HEK293 (cell line): ENCODE measurements around the gene DHRS3.
A peak's percentile ranks its signal among the peaks of the same experiment; 100 is the strongest.

Source experiments
- CTCF ChIA-PET: fragments of 350-600 bp; formaldehyde crosslinking; extraction: SDS; loops from one replicate; lab custom pipeline; 2021; ENCODE audit warnings: antibody characterized with exemption; lab: Yijun Ruan, JAX
- POLR2A ChIA-PET: fragments of 300-600 bp; formaldehyde crosslinking; extraction: SDS; loops from one replicate; lab custom pipeline; 2020; ENCODE audit warnings: antibody characterized with exemption, inconsistent platforms; lab: Yijun Ruan, JAX
- H3K27ac ChIP-seq: fragments of 200-500 bp; sonication (Bioruptor generic); 2 replicates; pipeline ENCODE4 v1.5.1; 2014; ENCODE audit warnings: low read depth, low read length, control low read depth, inconsistent platforms; ENCODE audit errors: extremely low read depth
- H3K36me3 ChIP-seq, 2 experiments: fragments of 200-500 bp in 1 of 2; sonication (Bioruptor generic) in 1 of 2; 1 replicate in 1 of 2; 2 replicates in 1 of 2; pipeline ENCODE4 v1.5.1; 2014 to 2017; ENCODE audit warnings: inconsistent platforms in 2 of 2, low read length in 2 of 2; ENCODE audit not compliant: control insufficient read depth in 2 of 2, insufficient read depth in 1 of 2
- H3K4me1 ChIP-seq: fragments of 200-500 bp; sonication (Bioruptor generic); 2 replicates; pipeline ENCODE4 v1.5.1; 2014; ENCODE audit warnings: mild to moderate bottlenecking, low read length, inconsistent platforms; ENCODE audit not compliant: control insufficient read depth, insufficient read depth
- H3K4me3 ChIP-seq: 2 replicates; pipeline ENCODE4 v1.5.1; 2011; ENCODE audit warnings: low read depth, mild to moderate bottlenecking, control low read depth, low read length, moderate library complexity
- H3K9me3 ChIP-seq: fragments of 200-500 bp; sonication (Bioruptor generic); 2 replicates; pipeline ENCODE4 v1.5.1; 2014; ENCODE audit warnings: low read depth, low read length, inconsistent platforms; ENCODE audit not compliant: control insufficient read depth, insufficient read depth
- GLI2 ChIP-seq: fragments of 450-650 bp; formaldehyde crosslinking; IDR thresholded peaks from 2 replicates; pipeline ENCODE4; 2017; ENCODE audit warnings: missing biosample characterization, missing genetic modification characterization, low read depth, borderline replicate concordance
- HOXD13 ChIP-seq: sonication (generic); formaldehyde crosslinking; IDR thresholded peaks from 2 replicates; pipeline ENCODE4 v1.8.0; 2022; ENCODE audit warnings: missing genetic modification reagents, borderline replicate concordance
- PRDM10 ChIP-seq: fragments of 450-650 bp; formaldehyde crosslinking; IDR thresholded peaks from 2 replicates; pipeline ENCODE4 v1.5.1; 2016; ENCODE audit warnings: missing biosample characterization, missing genetic modification characterization
- ZBTB48 ChIP-seq: fragments of 450-650 bp; formaldehyde crosslinking; IDR thresholded peaks from 2 replicates; pipeline ENCODE4 v1.5.1; 2016; ENCODE audit warnings: missing biosample characterization, missing genetic modification characterization
- ZNF18 ChIP-seq: fragments of 450-650 bp; formaldehyde crosslinking; IDR thresholded peaks from 2 replicates; pipeline ENCODE4 v1.5.1; 2016; ENCODE audit warnings: missing biosample characterization, missing genetic modification characterization
- ZNF2 ChIP-seq: fragments of 450-650 bp; formaldehyde crosslinking; IDR thresholded peaks from 2 replicates; pipeline ENCODE4 v1.5.1; 2016; ENCODE audit warnings: missing biosample characterization, missing genetic modification characterization
- ZNF239 ChIP-seq: fragments of 450-650 bp; formaldehyde crosslinking; IDR thresholded peaks from 2 replicates; pipeline ENCODE4 v1.5.1; 2016; ENCODE audit warnings: missing biosample characterization, missing genetic modification characterization
- ZNF26 ChIP-seq: fragments of 450-650 bp; formaldehyde crosslinking; IDR thresholded peaks from 2 replicates; pipeline ENCODE4 v1.5.1; 2016; ENCODE audit warnings: missing biosample characterization, missing genetic modification characterization
- ZNF404 ChIP-seq: fragments of 450-650 bp; formaldehyde crosslinking; IDR thresholded peaks from 2 replicates; pipeline ENCODE4 v1.5.1; 2017; ENCODE audit warnings: missing biosample characterization, missing genetic modification characterization
- ZNF548 ChIP-seq: fragments of 450-650 bp; formaldehyde crosslinking; IDR thresholded peaks from 2 replicates; pipeline ENCODE4 v1.5.1; 2016; ENCODE audit warnings: missing biosample characterization, missing genetic modification characterization
- TF ChIP-seq, protein P1 (sequence below): fragments of 450-650 bp; formaldehyde crosslinking; IDR thresholded peaks from 2 replicates; pipeline ENCODE4 v1.5.1; 2017; ENCODE audit warnings: missing biosample characterization, missing genetic modification characterization
- TF ChIP-seq, protein P2 (sequence below): fragments of 450-650 bp; formaldehyde crosslinking; IDR thresholded peaks from 2 replicates; pipeline ENCODE4 v1.5.1; 2016; ENCODE audit warnings: missing biosample characterization, missing genetic modification characterization
- TF ChIP-seq, protein P3 (sequence below): sonication (generic); formaldehyde crosslinking; IDR thresholded peaks from 2 replicates; pipeline ENCODE4 v1.8.1; 2022; ENCODE audit warnings: mild to moderate bottlenecking, moderate library complexity, missing genetic modification reagents

The DHRS3 gene

DNA sequence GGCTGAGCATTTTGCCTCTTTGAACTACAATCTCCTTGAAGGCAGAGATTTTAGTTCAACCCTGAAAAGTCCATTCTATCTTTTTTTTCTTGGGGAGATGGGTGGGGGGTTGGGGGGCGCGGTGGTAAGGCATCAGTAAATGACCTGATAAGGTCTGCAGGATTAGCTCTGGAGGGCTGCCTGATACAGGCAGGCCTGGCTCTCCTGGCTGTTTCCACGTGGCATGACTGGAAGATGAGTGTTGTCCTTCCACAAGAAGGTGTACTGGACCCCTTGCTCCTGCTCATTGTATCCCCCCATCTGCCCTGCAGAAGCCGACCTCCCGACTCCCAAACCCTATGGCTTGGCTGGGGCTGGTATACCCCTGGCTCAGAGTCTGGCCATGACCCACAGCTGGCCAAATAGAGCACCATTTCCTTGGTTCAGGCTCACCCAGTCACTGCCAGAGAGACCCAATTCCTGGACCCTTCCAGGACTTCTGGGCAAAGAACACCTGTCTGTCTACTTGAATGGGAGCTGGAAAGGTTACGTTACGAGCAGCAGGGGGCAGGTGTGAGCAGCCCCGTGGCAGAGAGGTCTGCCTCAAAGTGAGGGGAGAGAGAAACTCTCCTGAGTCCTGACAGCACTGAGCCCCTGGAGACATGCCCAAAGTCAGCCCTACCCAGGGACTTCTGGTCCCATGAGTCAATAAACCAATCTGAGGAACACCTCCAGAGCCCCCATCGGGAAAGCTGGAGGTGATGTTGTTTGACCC is 17.0 kb downstream of the DHRS3 start:
- H3K9me3 ChIP-seq, result no peaks in the 10 kb centered on the region
- CTCF ChIA-PET, result interaction anchor here (0.5 to 1.8 kb wide), 18 partner anchors 12 to 286 kb away, joined by 3 to 28 read pairs (median 3); partner anchors contain the start of gene DHRS3
- POLR2A ChIA-PET, result interaction anchor here (0.8 to 1.4 kb wide), 3 partner anchors 15 to 123 kb away, joined by 3 to 11 read pairs (median 5); partner anchors contain the start of gene DHRS3
- TF ChIP-seq ZNF18 (tag by site-specific recombination), result peak; percentile 43; the same call in 1 of the 2 replicates
- no peak for TF ChIP-seq HOXD13
- 0 out of 2 replicates have a peak, but pooled peaks have one; percentile 17 for TF ChIP-seq ZBTB48 (tag by site-specific recombination)
- TF ChIP-seq, protein P1, sequence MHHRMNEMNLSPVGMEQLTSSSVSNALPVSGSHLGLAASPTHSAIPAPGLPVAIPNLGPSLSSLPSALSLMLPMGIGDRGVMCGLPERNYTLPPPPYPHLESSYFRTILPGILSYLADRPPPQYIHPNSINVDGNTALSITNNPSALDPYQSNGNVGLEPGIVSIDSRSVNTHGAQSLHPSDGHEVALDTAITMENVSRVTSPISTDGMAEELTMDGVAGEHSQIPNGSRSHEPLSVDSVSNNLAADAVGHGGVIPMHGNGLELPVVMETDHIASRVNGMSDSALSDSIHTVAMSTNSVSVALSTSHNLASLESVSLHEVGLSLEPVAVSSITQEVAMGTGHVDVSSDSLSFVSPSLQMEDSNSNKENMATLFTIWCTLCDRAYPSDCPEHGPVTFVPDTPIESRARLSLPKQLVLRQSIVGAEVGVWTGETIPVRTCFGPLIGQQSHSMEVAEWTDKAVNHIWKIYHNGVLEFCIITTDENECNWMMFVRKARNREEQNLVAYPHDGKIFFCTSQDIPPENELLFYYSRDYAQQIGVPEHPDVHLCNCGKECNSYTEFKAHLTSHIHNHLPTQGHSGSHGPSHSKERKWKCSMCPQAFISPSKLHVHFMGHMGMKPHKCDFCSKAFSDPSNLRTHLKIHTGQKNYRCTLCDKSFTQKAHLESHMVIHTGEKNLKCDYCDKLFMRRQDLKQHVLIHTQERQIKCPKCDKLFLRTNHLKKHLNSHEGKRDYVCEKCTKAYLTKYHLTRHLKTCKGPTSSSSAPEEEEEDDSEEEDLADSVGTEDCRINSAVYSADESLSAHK (tag by site-specific recombination), result peak; percentile 95
- TF ChIP-seq, protein P2, sequence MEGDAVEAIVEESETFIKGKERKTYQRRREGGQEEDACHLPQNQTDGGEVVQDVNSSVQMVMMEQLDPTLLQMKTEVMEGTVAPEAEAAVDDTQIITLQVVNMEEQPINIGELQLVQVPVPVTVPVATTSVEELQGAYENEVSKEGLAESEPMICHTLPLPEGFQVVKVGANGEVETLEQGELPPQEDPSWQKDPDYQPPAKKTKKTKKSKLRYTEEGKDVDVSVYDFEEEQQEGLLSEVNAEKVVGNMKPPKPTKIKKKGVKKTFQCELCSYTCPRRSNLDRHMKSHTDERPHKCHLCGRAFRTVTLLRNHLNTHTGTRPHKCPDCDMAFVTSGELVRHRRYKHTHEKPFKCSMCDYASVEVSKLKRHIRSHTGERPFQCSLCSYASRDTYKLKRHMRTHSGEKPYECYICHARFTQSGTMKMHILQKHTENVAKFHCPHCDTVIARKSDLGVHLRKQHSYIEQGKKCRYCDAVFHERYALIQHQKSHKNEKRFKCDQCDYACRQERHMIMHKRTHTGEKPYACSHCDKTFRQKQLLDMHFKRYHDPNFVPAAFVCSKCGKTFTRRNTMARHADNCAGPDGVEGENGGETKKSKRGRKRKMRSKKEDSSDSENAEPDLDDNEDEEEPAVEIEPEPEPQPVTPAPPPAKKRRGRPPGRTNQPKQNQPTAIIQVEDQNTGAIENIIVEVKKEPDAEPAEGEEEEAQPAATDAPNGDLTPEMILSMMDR (tag by site-specific recombination), result peak; percentile 41; the same call in 1 of the 2 replicates
- peak; percentile 99 for TF ChIP-seq ZNF239
- H3K4me3 ChIP-seq, result no peak overlapping the region
- H3K27ac ChIP-seq, result no peak overlapping the region
- no peaks in the 10 kb centered on the region for H3K36me3 ChIP-seq
- H3K4me1 ChIP-seq, result peaks cover 6% of the 10 kb centered on the region

- TF ChIP-seq PRDM10 (tag by site-specific recombination) (peak; percentile 50), ZNF26 (no peak), ZNF404 (no peak), ZNF548 (tag by site-specific recombination) (no peak), GLI2 (tag by site-specific recombination) (no peak), ZNF2 (tag by site-specific recombination) (no peak)
- TF ChIP-seq, protein P3, sequence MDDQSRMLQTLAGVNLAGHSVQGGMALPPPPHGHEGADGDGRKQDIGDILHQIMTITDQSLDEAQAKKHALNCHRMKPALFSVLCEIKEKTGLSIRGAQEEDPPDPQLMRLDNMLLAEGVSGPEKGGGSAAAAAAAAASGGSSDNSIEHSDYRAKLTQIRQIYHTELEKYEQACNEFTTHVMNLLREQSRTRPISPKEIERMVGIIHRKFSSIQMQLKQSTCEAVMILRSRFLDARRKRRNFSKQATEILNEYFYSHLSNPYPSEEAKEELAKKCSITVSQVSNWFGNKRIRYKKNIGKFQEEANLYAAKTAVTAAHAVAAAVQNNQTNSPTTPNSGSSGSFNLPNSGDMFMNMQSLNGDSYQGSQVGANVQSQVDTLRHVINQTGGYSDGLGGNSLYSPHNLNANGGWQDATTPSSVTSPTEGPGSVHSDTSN (CRISPR knock-in tag), result no peak
- ChIA-PET CTCF (interaction anchor here (0.5 to 1.7 kb wide), 8 partner anchors 11 to 184 kb away, joined by 3 to 7 read pairs (median 3); no protein-coding TSS in a partner anchor), POLR2A (interaction anchor here (0.5 to 1.0 kb wide), 2 partner anchors 16 to 19 kb away, joined by 4 to 5 read pairs; no protein-coding TSS in a partner anchor)
- Histone ChIP-seq H3K4me1 (peaks cover 8% of the 10 kb centered on the region), H3K9me3 (no peaks in the 10 kb centered on the region), H3K27ac (no peak overlapping the region), H3K4me3 (no peak overlapping the region), H3K36me3 (no peaks in the 10 kb centered on the region)
Observed at GRCh38 chr1:12600335-12600734, 17.7 kb downstream of the DHRS3 start.
